Fibroblast of lung (primary cell): ENCODE measurements around the gene KATNAL1. TPM values are rescaled to one million over a fixed set of nuclear protein-coding genes. Genes with fewer than 3 reads are reported as not detected.
"Not testable (repeated sequence)": the region's sequence is repeated elsewhere in the genome, so short reads cannot be mapped to it uniquely, and the experiment has no call there.

Experiments
- DNase-seq, 2 donors: peaks; one replicate each; pipeline versions ENCODE4 v3.0.0 to v3.0.0-alpha.2; 2010; ENCODE audit warnings: low read depth in 2 of 2
- H2AFZ ChIP-seq: 2 replicates; pipeline ENCODE4 v1.5.1; 2012; ENCODE audit warnings: low read length, control low read depth, inconsistent platforms
- H3K27ac ChIP-seq: 2 replicates; pipeline ENCODE4 v1.5.1; 2011; ENCODE audit warnings: low read length, control low read depth; ENCODE audit not compliant: insufficient read depth
- H3K27me3 ChIP-seq: 2 replicates; pipeline ENCODE4 v1.5.1; 2011; ENCODE audit warnings: mild to moderate bottlenecking, low read length; ENCODE audit not compliant: control insufficient read depth, insufficient read depth
- H3K36me3 ChIP-seq: 2 replicates; pipeline ENCODE4 v1.5.1; 2011; ENCODE audit warnings: low read length; ENCODE audit not compliant: control insufficient read depth, insufficient read depth
- H3K4me1 ChIP-seq: 2 replicates; pipeline ENCODE4 v1.5.1; 2011; ENCODE audit warnings: low read length; ENCODE audit not compliant: control insufficient read depth, insufficient read depth; ENCODE audit errors: extremely low read depth
- H3K4me2 ChIP-seq: 2 replicates; pipeline ENCODE4 v1.5.1; 2011; ENCODE audit warnings: low read length, control low read depth; ENCODE audit not compliant: insufficient read depth; ENCODE audit errors: extremely low read depth
- H3K4me3 ChIP-seq, 4 experiments: fragments of 200-600 bp in 1 of 4; sonication (generic) in 1 of 4; replicated peaks in 1 of 4; 2 replicates each; pipeline ENCODE4 v1.5.1; 2011 to 2016; ENCODE audit warnings: low read length in 4 of 4, low read depth in 3 of 4, mild to moderate bottlenecking in 3 of 4, control low read depth in 2 of 4, inconsistent platforms in 1 of 4, mixed read lengths in 1 of 4; ENCODE audit not compliant: insufficient read depth in 1 of 4; ENCODE audit errors: control extremely low read depth in 1 of 4
- H3K79me2 ChIP-seq: 2 replicates; pipeline ENCODE4 v1.5.1; 2012; ENCODE audit warnings: mild to moderate bottlenecking, low read length, inconsistent platforms; ENCODE audit not compliant: control insufficient read depth, insufficient read depth
- H3K9ac ChIP-seq: 2 replicates; pipeline ENCODE4 v1.5.1; 2011; ENCODE audit warnings: mild to moderate bottlenecking, low read length, control low read depth; ENCODE audit not compliant: insufficient read depth
- H3K9me3 ChIP-seq: 2 replicates; pipeline ENCODE4 v1.5.1; 2012; ENCODE audit warnings: low read depth, low read length; ENCODE audit not compliant: control insufficient read depth, insufficient read depth
- H4K20me1 ChIP-seq: 2 replicates; pipeline ENCODE4 v1.5.1; 2011; ENCODE audit warnings: low read length; ENCODE audit not compliant: control insufficient read depth, insufficient read depth; ENCODE audit errors: extremely low read depth
- CTCF ChIP-seq, 2 donors: IDR thresholded peaks in 1 of 2; conservative IDR thresholded peaks in 1 of 2; 1 replicate in 1 of 2; 2 replicates in 1 of 2; pipeline ENCODE4 v1.5.1; 2011 to 2012; ENCODE audit warnings: low read length in 2 of 2, control low read depth in 1 of 2, inconsistent platforms in 1 of 2, low read depth in 1 of 2, mild to moderate bottlenecking in 1 of 2
- EZH2 ChIP-seq: IDR thresholded peaks from 2 replicates; pipeline ENCODE4 v1.5.1; 2012; ENCODE audit warnings: low read length, control low read depth, mild to moderate bottlenecking; ENCODE audit errors: missing control alignments
- polyA plus RNA-seq, 2 donors: library from polyadenylated mRNA; depleted of rRNA in 1 of 2; stranded (reverse) in 1 of 2; unstranded in 1 of 2; fragments of >200 nt; gene quantifications; 2 replicates each; pipeline ENCODE4 v1.2.1, GENCODE V29; 2011 to 2012; ENCODE audit warnings: missing spikeins in 1 of 2
- total RNA-seq: library from RNA; depleted of rRNA; stranded (reverse); fragments of >200 nt; gene quantifications from 2 replicates; pipeline ENCODE4 v1.2.1, GENCODE V29; 2014

Gene KATNAL1
- total and polyA plus RNA-seq, 2 donors (not counting 1 experiment from before 2014, with no cell fraction given) = 24.8 to 32.7 TPM

- Histone ChIP-seq H3K9ac (no peak overlapping the region), H3K9me3 (no peaks in the 10 kb centered on the region), H4K20me1 (no peaks in the 10 kb centered on the region), H3K27ac (no peak overlapping the region), H3K4me2 (no peak overlapping the region), H3K4me3 (no peak overlapping the region), H3K79me2 (no peaks in the 10 kb centered on the region), H3K27me3 (no peaks in the 10 kb centered on the region), H2AFZ (no peak overlapping the region), H3K36me3 (no peaks in the 10 kb centered on the region), H3K4me1 (no peaks in the 10 kb centered on the region)
- TF ChIP-seq EZH2 (no peak), CTCF (conservative IDR thresholded peaks at IDR 0.05 in 1 of 2, IDR thresholded peaks at IDR 0.05 in 1 of 2; ENCODE audit: low read depth in 1 of 2, low read length in 2 of 2) (no peak)
- DNase-seq = no peak
These were observed 127.6 kb downstream of the KATNAL1 start for GRCh38 chr13:30179597-30180276.

GRCh38 chr13:30178976-30179375 lies 128.4 kb downstream of the KATNAL1 start:
- H3K36me3 ChIP-seq = no peaks in the 10 kb centered on the region
- H3K4me3 ChIP-seq = no peak overlapping the region
- no peaks in the 10 kb centered on the region for H3K9me3 ChIP-seq
- no peak overlapping the region for H3K9ac ChIP-seq
- no peak overlapping the region for H2AFZ ChIP-seq
- H4K20me1 ChIP-seq = no peaks in the 10 kb centered on the region
- no peak overlapping the region for H3K4me2 ChIP-seq
- H3K27ac ChIP-seq = no peak overlapping the region
- no peaks in the 10 kb centered on the region for H3K27me3 ChIP-seq
- no peak for TF ChIP-seq EZH2
- no peak for TF ChIP-seq CTCF (conservative IDR thresholded peaks at IDR 0.05 in 1 of 2, IDR thresholded peaks at IDR 0.05 in 1 of 2; ENCODE audit: low read depth in 1 of 2, low read length in 2 of 2)
- no peak for DNase-seq
- H3K4me1 ChIP-seq = no peaks in the 10 kb centered on the region
- no peaks in the 10 kb centered on the region for H3K79me2 ChIP-seq

GRCh38 chr13:30175166-30175565 lies 132.2 kb downstream of the KATNAL1 start:
- no peaks in the 10 kb centered on the region for H3K36me3 ChIP-seq

GRCh38 chr13:30174250-30174649 lies 133.1 kb downstream of the KATNAL1 start:
- H3K4me1 ChIP-seq, H3K36me3 ChIP-seq, H3K27me3 ChIP-seq, H3K4me2 ChIP-seq, H2AFZ ChIP-seq, DNase-seq, H3K79me2 ChIP-seq, H4K20me1 ChIP-seq, H3K9ac ChIP-seq, H3K9me3 ChIP-seq, H3K27ac ChIP-seq, H3K4me3 ChIP-seq: not testable (repeated sequence)

More at GRCh38 chr13:30175166-30175565, 132.2 kb downstream of the KATNAL1 start:
- H3K4me2 ChIP-seq = no peak overlapping the region
- no peaks in the 10 kb centered on the region for H3K4me1 ChIP-seq
- H2AFZ ChIP-seq = no peak overlapping the region
- no peak overlapping the region for H3K9ac ChIP-seq
- no peaks in the 10 kb centered on the region for H3K9me3 ChIP-seq
- no peaks in the 10 kb centered on the region for H3K27me3 ChIP-seq
- no peak overlapping the region for H3K27ac ChIP-seq
- no peak overlapping the region for H3K4me3 ChIP-seq
- H4K20me1 ChIP-seq = no peaks in the 10 kb centered on the region
- H3K79me2 ChIP-seq = no peaks in the 10 kb centered on the region
- no peak for DNase-seq
- TF ChIP-seq CTCF (conservative IDR thresholded peaks at IDR 0.05 in 1 of 2, IDR thresholded peaks at IDR 0.05 in 1 of 2; ENCODE audit: low read depth in 1 of 2, low read length in 2 of 2) = no peak
- TF ChIP-seq EZH2 = no peak
